ENCODE results near the gene MMP24OS.
A peak's percentile ranks its signal among the peaks of the same experiment; 100 is the strongest.

The MMP24OS gene

GRCh38 chr20:35305682-35306556 is 28.0 kb upstream of the MMP24OS start:
- DNase-seq: peak in 2 of 14 donors; percentile 5 to 59

- DNase-seq: no peak
These were observed 27.0 kb upstream of the MMP24OS start for GRCh38 chr20:35304956-35305355.

- DNase-seq: peak in 11 of 14 donors; percentile 8 to 49 (median 38)
These were observed 26.0 kb upstream of the MMP24OS start for GRCh38 chr20:35303735-35304491.

GRCh38 chr20:35303382-35303734 is 25.4 kb upstream of the MMP24OS start:
- DNase-seq: no peak

GRCh38 chr20:35302421-35303335 is 24.8 kb upstream of the MMP24OS start:
- no peak for DNase-seq

- DNase-seq: no peak
These were observed 23.5 kb upstream of the MMP24OS start for GRCh38 chr20:35301426-35301825.

- no peak for DNase-seq
These were observed 22.7 kb upstream of the MMP24OS start for GRCh38 chr20:35300469-35301262.

GRCh38 chr20:35299780-35300179 is 21.9 kb upstream of the MMP24OS start:
- no peak for DNase-seq

GRCh38 chr20:35298264-35298663 is 20.3 kb upstream of the MMP24OS start:
- DNase-seq: no peak

- DNase-seq: no peak
These were observed 19.8 kb upstream of the MMP24OS start for GRCh38 chr20:35297740-35298139.

GRCh38 chr20:35297155-35297554 is 19.2 kb upstream of the MMP24OS start:
- DNase-seq: no peak

- no peak for DNase-seq
These were observed 18.2 kb upstream of the MMP24OS start for GRCh38 chr20:35296101-35296554.

GRCh38 chr20:35295674-35296073 is 17.8 kb upstream of the MMP24OS start:
- DNase-seq: no peak

GRCh38 chr20:35295058-35295457 is 17.1 kb upstream of the MMP24OS start:
- no peak for DNase-seq

GRCh38 chr20:35294293-35294685 is 16.4 kb upstream of the MMP24OS start:
- no peak for DNase-seq

GRCh38 chr20:35293303-35294292 is 15.7 kb upstream of the MMP24OS start:
- no peak for DNase-seq

- no peak for DNase-seq
These were observed 14.8 kb upstream of the MMP24OS start for GRCh38 chr20:35292504-35293285.

GRCh38 chr20:35291654-35292503 is 14.0 kb upstream of the MMP24OS start, which contains the start of gene FAM83C:
TSS of gene FAM83C (minus strand) at chr20:35292425. CDS start at chr20:35292304, 121 bp downstream.
- no peak for DNase-seq

Measured in C1 segment of cervical spinal cord (tissue), 14 donors.